Ishikawa (cell line): ENCODE measurements around the gene HMGN5.

Experiments
- CEBPB ChIP-seq: IDR thresholded peaks from 2 replicates; pipeline ENCODE4 v1.6.1; 2012
- CREB1 ChIP-seq: IDR thresholded peaks from 2 replicates; pipeline ENCODE4 v1.6.1; 2012; ENCODE audit warnings: low read depth
- EGR1 ChIP-seq: IDR thresholded peaks from 2 replicates; pipeline ENCODE4 v1.6.1; 2012
- EP300 ChIP-seq: IDR thresholded peaks from 2 replicates; pipeline ENCODE4 v1.6.1; 2012; ENCODE audit warnings: borderline replicate concordance
- MAX ChIP-seq: IDR thresholded peaks from 2 replicates; pipeline ENCODE4 v1.6.1; 2012
- NFIC ChIP-seq: IDR thresholded peaks from 2 replicates; pipeline ENCODE4 v1.6.1; 2012
- TAF1 ChIP-seq: IDR thresholded peaks from 2 replicates; pipeline ENCODE4 v1.6.1; 2012; ENCODE audit warnings: low read depth, mild to moderate bottlenecking
- TEAD4 ChIP-seq: IDR thresholded peaks from 2 replicates; pipeline ENCODE4 v1.6.1; 2012

- TF ChIP-seq EGR1 (no peak), EP300 (no peak), NFIC (no peak), CREB1 (no peak), MAX (no peak), CEBPB (no peak), TEAD4 (no peak), TAF1 (no peak)
Measured at GRCh38 chrX:81241753-81242152, 40.0 kb upstream of the HMGN5 start.
